ENCODE results near the gene CDC5L. TPM values are rescaled to one million over a fixed set of nuclear protein-coding genes. Genes with fewer than 3 reads are reported as not detected.

Gene CDC5L
- total and polyA plus RNA-seq, 2 of the 13 experiments (the other 11 are each of a cell fraction or from before 2014, with no cell fraction given), result 11.0 to 34.2 TPM

GRCh38 chr6:44487002-44487401, 99.5 kb downstream of the CDC5L start:
- no peak for FAIRE-seq
- Histone ChIP-seq H3K4me1 (ENCODE audit: insufficient read depth, low read length) (no peaks in the 10 kb centered on the region), H3K79me2 (ENCODE audit: insufficient read depth, low read length) (no peaks in the 10 kb centered on the region), H3K36me3 (replicated peaks in 1 of 2; ENCODE audit: control insufficient read depth in 1 of 2, insufficient read depth in 2 of 2, low read length in 2 of 2) (no peaks in the 10 kb centered on the region), H3K4me3 (replicated peaks in 1 of 3; ENCODE audit: insufficient read depth in 1 of 3, low read depth in 2 of 3, low read length in 3 of 3) (no peak overlapping the region), H3K9me3 (ENCODE audit: low read length) (no peaks in the 10 kb centered on the region), H4K20me1 (ENCODE audit: insufficient read depth, low read length) (no peaks in the 10 kb centered on the region), H3K27me3 (ENCODE audit: control insufficient read depth in 1 of 2, insufficient read depth in 2 of 2, low read length in 2 of 2) (peaks cover 0 to 26% of the 10 kb centered on the region in 2 experiments; a peak in 3 of 5 replicates), H3K4me2 (ENCODE audit: low read depth, low read length) (no peak overlapping the region), H3K27ac (ENCODE audit: extremely low read length, insufficient read depth, low read length) (no peak overlapping the region), H3K9ac (ENCODE audit: insufficient read depth, low read depth, low read length) (no peak overlapping the region), H2AFZ (ENCODE audit: low read length) (no peak overlapping the region)
- POLR2A ChIA-PET, result no interaction called here
- in situ Hi-C loops (cut with HindIII; ENCODE audit: extremely low pct_ligation_motif_present, low pct_unique_long_range_greater_than_20kb), result no loop called here
- no TSS peak for BruUV-seq (replicated peaks)
- no peak for TF ChIP-seq LCORL (IDR thresholded peaks at IDR 0.05)
- TF ChIP-seq LCORL (CRISPR knock-in tag; IDR thresholded peaks at IDR 0.05), result no peak
- no peak for TF ChIP-seq ZNF160 (CRISPR knock-in tag; IDR thresholded peaks at IDR 0.05)
- no peak for TF ChIP-seq CEBPG (CRISPR knock-in tag; IDR thresholded peaks at IDR 0.05)
- no peak for TF ChIP-seq PRMT3 (CRISPR knock-in tag; IDR thresholded peaks at IDR 0.05; ENCODE audit: borderline replicate concordance, low read depth)
- no peak for TF ChIP-seq RERE (CRISPR knock-in tag; IDR thresholded peaks at IDR 0.05; ENCODE audit: low read depth)
- no peak for TF ChIP-seq ZNF550 (CRISPR knock-in tag; IDR thresholded peaks at IDR 0.05; ENCODE audit: borderline replicate concordance)
- no peak for TF ChIP-seq ZNF780A (CRISPR knock-in tag; IDR thresholded peaks at IDR 0.05)
- no peak for ATAC-seq
- intact Hi-C loops (cut with micrococcal nuclease; ENCODE audit: unreplicated experiment), result no loop called here
- CTCF ChIA-PET (ENCODE audit: low intra/inter-chr PET ratio, low total read pairs), result no interaction called here
- no peak for DNase-seq (ENCODE audit: low spot score)
- 0% methylated on average over 1 of the region's 1 CpG for WGBS (ENCODE audit: low lambda C conversion rate)
